Measurements from ENCODE around the gene SRPX. TPM values are rescaled to one million over a fixed set of nuclear protein-coding genes. Genes with fewer than 3 reads are reported as not detected.

SRPX gene
- total RNA-seq, 4 donors from 2014 or later, result 250 to 432 (median 374) TPM

DNA sequence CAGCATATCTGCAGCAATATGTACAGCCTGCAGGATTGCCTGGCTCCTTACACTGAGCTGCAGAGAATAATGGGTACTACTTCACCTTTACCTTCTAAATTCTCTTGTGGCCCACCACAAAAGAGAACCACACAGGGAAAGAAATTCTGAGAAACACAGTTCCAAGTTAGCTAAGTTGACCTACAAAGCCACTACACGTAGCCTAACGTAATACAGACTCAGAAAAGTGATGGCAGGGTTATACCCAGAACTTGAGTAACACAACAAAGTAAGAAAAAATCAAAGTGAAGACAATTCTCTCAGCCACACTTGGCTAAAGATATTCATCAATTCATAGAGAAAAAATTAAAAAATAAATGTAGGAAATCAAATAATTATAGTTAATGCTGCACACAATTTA, 26.4 kb upstream of the SRPX start:
- DNase-seq (ENCODE audit: low spot score), result no peak
- TF ChIP-seq, protein P1, sequence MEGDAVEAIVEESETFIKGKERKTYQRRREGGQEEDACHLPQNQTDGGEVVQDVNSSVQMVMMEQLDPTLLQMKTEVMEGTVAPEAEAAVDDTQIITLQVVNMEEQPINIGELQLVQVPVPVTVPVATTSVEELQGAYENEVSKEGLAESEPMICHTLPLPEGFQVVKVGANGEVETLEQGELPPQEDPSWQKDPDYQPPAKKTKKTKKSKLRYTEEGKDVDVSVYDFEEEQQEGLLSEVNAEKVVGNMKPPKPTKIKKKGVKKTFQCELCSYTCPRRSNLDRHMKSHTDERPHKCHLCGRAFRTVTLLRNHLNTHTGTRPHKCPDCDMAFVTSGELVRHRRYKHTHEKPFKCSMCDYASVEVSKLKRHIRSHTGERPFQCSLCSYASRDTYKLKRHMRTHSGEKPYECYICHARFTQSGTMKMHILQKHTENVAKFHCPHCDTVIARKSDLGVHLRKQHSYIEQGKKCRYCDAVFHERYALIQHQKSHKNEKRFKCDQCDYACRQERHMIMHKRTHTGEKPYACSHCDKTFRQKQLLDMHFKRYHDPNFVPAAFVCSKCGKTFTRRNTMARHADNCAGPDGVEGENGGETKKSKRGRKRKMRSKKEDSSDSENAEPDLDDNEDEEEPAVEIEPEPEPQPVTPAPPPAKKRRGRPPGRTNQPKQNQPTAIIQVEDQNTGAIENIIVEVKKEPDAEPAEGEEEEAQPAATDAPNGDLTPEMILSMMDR (IDR thresholded peaks at IDR 0.05), result no peak
- no peak for ATAC-seq (ENCODE audit: low FRiP score)

- no peak for ATAC-seq (ENCODE audit: low FRiP score)
- DNase-seq (ENCODE audit: low spot score), result no peak
- TF ChIP-seq, protein P1 (IDR thresholded peaks at IDR 0.05), result no peak
Observed at GRCh38 chrX:38240541-38240940, 19.9 kb upstream of the SRPX start.

DNA sequence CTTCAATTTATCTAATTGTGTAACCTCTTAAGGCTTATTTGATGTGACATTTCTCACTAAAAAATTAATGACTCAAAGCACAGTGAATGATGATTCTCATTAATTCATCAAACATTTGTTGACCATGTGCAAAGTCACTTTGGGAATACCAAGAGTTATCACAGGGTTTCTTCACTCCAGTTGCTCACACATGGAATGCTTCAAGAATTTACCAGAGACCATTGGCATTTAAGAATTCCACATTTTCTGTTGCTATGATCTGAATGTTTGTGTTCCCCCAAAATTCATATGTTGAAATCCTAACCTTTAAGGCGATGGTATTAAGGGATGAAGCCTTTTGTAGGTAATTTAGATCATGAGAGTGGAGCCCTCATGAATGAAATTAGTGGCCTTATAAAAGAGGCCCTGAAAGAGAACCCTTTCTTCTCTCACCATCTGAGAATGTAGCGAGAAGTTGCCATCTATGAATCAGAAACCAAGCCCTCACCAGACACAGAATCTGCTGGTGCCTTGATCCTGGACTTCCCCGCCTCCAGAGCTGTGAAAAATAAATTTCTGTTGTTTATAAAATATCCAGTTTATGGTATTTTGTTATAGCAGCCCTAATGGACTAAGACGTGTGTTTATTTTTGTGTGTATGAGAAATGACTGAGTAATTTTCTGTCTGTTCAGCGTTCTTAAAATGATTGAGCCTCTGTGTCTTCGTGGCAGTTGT, 16.4 kb upstream of the SRPX start:
- TF ChIP-seq, protein P1 (IDR thresholded peaks at IDR 0.05), result no peak
- ATAC-seq (ENCODE audit: low FRiP score) (no peak), DNase-seq (ENCODE audit: low spot score) (no peak)

DNA sequence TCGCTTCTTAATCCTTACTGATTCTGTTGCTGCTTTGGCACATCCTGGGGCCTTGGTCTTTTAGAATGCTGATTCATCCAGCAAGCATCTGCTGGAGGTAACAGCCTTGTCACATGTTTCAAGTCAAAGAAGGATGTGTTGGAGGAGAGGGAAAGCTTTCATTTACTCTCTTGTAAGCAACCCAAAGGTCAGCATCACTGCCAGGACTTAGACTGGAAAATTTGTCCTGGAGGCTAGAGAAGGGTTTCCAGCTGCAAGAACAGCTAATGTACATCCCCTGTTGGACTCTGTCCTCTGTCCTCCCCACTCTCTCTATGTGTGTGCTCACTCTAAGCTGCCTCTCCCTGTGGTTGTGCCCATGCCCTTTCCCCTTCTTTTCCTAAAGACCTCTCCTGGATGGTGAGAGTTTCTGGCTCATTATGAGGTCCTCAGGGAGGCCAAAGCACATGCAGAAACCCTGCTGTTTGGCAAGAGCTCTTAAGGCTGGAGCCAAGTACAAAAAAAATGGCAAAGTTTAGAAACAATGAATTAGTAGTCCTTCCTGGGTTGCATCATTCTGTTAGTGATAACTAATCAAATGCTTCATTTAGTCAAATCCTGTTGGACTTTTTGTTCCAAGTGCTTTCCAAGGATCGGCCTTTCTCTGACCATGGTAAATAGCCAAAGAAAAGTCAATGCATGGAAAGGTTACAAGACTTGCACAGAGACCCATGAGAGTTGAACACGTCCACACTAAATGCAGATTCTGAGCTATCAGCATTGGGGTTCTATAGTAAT, 13.4 kb upstream of the SRPX start:
- ATAC-seq (ENCODE audit: low FRiP score), result peak; percentile 49

DNA sequence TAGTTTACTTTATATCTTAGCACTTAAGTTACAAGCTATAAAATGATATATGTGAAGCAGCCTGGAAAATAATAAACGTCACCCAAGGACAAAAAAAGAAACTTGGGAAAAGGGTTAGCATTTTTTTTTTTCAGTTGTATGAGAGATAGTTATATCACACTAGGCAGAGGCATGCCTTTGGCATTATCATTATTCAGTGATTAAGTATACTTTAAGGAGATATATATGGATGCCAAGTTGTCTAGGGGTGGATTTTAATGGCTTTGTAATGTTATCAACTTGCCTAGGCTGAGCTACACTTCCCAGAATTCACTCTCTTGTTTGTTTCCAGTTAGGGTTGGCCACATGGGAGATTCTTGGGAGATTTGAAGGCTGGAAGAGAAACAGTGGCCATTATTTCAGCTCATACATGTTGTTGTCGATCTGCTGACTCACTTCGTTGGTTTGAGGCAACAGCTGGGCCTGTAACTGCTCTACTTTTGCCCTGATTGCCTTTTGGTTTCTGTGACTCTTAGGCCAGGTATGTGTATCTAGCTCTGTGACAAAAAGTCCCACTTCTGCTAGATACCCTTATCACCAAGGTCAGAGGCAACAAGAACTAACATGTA, 11.5 kb upstream of the SRPX start:
- peak; percentile 10 for ATAC-seq (ENCODE audit: low FRiP score)
- TF ChIP-seq, protein P1 (IDR thresholded peaks at IDR 0.05), result no peak
- no peak for DNase-seq (ENCODE audit: low spot score)

More for the DNA sequence above, 13.4 kb upstream of the SRPX start:
- no peak for DNase-seq (ENCODE audit: low spot score)
- TF ChIP-seq, protein P1 (IDR thresholded peaks at IDR 0.05), result no peak

- ATAC-seq (ENCODE audit: low FRiP score) (no peak), DNase-seq (ENCODE audit: low spot score) (no peak)
- TF ChIP-seq, protein P1 (IDR thresholded peaks at IDR 0.05), result no peak
Observed at GRCh38 chrX:38225093-38225492, 4.4 kb upstream of the SRPX start.
